GM13976 (cell line): ENCODE data around the gene CMIP.
"Not testable (repeated sequence)": the region's sequence is repeated elsewhere in the genome, so short reads cannot be mapped to it uniquely, and the experiment has no call there.

Experiments used
- DNase-seq: peaks from one replicate; pipeline ENCODE4 v3.0.0; 2012; ENCODE audit warnings: low spot score
- in situ Hi-C: fragments of 300-500 bp; cut with MboI; formaldehyde crosslinking; loops from one replicate; pipeline ENCODE4 v1.12.0; 2022; ENCODE audit warnings: low sequenced_read_pairs, mixed read lengths, inconsistent platforms; ENCODE audit not compliant: unreplicated experiment
- TF ChIP-seq, protein P1 (sequence below): IDR thresholded peaks from 2 replicates; pipeline ENCODE4 v1.5.1; 2012; ENCODE audit warnings: borderline replicate concordance, mild to moderate bottlenecking; ENCODE audit not compliant: insufficient read depth; ENCODE audit errors: extremely low read depth, missing control alignments, control extremely low read depth

Gene CMIP

DNA sequence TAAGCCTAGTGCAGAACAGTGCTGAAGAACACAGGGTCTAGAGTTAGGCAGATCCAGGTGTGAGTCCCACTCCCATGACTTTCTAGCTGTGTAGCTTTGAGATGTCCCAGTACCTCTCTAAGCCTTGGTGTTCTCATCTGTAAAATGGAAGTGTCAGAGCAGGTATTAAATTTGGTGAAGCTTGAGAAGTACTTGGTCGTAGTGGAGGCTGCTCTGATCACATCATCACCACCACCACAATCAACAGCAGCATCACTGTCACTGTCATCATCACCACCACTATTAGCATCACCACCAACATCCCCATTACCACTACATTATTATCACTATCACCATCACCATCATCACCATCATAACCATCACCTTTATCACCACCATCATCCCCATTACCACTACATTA lies 132.1 kb downstream of the CMIP start:
- no peak for DNase-seq
- in situ Hi-C loops, result no loop called here
- TF ChIP-seq, protein P1, sequence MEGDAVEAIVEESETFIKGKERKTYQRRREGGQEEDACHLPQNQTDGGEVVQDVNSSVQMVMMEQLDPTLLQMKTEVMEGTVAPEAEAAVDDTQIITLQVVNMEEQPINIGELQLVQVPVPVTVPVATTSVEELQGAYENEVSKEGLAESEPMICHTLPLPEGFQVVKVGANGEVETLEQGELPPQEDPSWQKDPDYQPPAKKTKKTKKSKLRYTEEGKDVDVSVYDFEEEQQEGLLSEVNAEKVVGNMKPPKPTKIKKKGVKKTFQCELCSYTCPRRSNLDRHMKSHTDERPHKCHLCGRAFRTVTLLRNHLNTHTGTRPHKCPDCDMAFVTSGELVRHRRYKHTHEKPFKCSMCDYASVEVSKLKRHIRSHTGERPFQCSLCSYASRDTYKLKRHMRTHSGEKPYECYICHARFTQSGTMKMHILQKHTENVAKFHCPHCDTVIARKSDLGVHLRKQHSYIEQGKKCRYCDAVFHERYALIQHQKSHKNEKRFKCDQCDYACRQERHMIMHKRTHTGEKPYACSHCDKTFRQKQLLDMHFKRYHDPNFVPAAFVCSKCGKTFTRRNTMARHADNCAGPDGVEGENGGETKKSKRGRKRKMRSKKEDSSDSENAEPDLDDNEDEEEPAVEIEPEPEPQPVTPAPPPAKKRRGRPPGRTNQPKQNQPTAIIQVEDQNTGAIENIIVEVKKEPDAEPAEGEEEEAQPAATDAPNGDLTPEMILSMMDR, result no peak

DNA sequence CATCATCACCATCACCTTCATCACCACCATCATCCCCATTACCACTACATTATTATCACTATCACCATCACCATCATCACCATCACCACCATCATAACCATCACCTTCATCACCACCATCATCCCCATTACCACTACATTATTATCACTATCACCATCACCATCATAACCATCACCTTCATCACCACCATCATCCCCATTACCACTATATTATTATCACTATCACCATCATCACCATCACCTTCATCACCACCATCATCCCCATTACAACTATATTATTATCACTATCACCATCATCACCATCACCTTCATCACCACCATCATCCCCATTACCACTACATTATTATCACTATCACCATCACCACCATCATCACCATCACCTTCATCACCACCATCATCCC lies 132.7 kb downstream of the CMIP start:
- DNase-seq, in situ Hi-C loops: not testable (repeated sequence)

DNA sequence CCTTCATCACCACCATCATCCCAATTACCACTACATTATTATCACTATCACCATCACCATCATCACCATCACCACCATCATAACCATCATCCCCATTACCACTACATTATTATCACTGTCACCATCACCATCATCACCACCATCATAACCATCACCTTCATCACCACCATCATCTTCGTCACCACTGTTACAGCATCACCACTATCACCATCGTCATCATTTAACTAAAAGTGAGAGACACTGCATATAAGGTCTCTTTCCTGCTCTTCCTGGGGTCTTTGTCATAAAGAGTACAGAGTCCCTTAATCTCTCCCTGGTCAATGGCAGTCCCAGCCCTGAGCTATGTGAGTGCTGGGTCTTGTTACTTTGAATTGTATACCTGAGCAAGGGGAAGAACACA lies 133.5 kb downstream of the CMIP start:
- TF ChIP-seq, protein P1, result no peak

DNA sequence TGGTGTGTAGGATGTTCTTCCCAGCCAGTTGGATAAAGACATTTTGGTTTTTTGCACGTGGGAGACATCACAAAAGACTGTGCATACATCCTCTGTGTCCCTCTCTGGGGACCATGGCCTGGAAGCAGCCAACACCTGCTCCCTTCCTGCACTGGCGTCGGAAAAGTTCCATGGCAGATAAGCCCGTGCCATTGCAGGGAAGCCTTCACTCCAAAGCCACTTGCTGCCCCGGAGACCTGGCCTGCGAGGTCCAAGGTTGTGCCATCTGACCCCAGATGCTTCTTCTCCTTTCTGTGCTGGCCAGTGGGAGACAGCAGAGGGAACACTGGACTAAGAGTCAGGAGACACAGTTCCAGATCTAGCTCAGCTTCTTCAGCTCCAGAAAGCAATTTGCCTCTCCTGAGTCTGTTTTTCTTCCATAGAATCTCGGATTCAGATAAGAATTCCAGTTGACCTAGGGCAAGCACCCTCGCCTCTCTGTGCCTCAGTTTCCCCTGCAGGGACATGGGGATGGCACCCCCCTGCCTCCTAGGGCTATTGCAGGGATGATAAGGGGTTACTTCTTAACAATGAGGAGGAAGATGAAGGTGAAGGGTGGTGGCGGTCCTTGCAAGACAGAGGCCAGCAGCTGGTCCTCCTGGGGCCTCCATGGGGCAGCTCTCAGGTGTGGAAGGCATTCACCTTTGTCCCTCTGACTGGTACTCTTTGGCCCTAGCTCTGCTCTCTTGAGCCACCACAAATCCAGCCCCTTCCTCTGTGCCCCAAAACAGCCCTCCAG lies 134.2 kb downstream of the CMIP start:
- no peak for DNase-seq
- TF ChIP-seq, protein P1, result no peak
- in situ Hi-C loops, result no loop called here

More for the DNA sequence above, 133.5 kb downstream of the CMIP start:
- in situ Hi-C loops, result no loop called here
- no peak for DNase-seq

DNA sequence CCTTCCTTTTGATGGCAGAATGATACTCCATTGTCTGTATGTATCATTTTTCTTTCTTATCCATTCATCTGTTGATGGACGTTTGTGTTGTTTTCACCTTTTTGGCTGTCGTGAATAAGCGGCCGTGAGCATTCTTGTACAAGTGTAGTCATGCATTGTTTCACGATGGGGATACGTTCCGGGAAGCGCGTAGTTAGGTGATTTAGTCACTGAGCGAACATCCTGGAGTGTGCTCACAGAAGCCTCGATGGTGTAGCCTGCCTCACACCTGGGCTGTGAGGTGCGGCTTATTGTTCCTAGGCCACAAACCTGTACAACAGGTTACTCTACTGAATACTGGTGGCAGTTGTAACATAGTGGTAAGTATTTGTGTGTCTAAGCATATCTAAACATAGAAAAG lies 136.5 kb downstream of the CMIP start:
- in situ Hi-C loops, result no loop called here
- DNase-seq, result no peak

DNA sequence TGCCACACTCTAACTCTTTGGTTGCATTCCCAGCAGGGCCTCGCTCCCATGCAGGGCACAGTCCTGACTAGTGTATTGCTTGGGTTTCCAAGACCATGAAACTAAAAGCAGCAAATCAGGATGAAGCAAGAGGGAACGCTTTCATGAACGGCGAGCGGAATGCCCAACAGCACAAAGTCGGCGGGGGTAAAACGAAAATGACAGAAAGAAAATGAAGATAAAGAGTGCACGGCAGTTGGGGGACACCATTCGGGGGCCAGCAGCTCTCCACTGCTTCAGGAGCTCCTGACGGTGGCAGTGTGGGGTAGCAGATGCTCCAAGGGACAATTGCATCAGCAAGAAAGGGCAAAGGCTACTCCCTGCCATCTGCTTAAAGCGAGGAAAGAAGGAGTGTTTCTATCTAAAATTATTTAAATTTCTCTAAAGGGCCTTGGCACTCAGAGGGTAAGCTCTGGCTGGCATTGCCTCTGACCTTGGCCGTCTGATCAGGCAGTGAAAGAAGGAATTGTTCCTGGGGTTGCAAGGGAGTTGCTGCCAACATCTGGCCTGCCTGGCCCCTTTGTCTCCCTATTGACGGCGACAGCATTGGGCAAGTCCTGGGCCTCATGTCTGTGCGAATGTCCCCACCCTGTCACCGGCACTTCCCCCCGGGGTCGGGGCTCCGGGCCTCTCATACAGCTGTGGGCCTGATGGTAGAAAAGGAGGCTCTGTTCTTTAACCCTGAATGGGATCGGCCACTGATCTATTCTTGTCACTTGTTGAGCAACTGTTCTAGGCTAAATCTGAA lies 138.2 kb downstream of the CMIP start:
- DNase-seq, result no peak
- in situ Hi-C loops, result no loop called here
- TF ChIP-seq, protein P1, result no peak

More for the DNA sequence above, 136.5 kb downstream of the CMIP start:
- TF ChIP-seq, protein P1, result no peak
